Measurements from ENCODE around the gene GTF2A1.

The GTF2A1 gene

GRCh38 chr14:81222691-81223090, 1.9 kb upstream of the GTF2A1 start:
- H3K36me3 ChIP-seq (ENCODE audit: control insufficient read depth, insufficient read depth, low read length), result no peaks in the 10 kb centered on the region
- H3K27me3 ChIP-seq (ENCODE audit: control insufficient read depth, insufficient read depth, low read length), result no peaks in the 10 kb centered on the region
- no peak overlapping the region for H3K9ac ChIP-seq (ENCODE audit: low read length)
- H3K4me1 ChIP-seq (ENCODE audit: control insufficient read depth, insufficient read depth, low read length), result peaks cover 5% of the 10 kb centered on the region
- H3K27ac ChIP-seq (ENCODE audit: low read depth, low read length), result no peak overlapping the region
- no peak overlapping the region for H3K4me3 ChIP-seq (ENCODE audit: low read length)

GRCh38 chr14:81222126-81222525, 1.4 kb upstream of the GTF2A1 start:
- H3K36me3 ChIP-seq (ENCODE audit: control insufficient read depth, insufficient read depth, low read length), result no peaks in the 10 kb centered on the region
- no peak overlapping the region for H3K4me3 ChIP-seq (ENCODE audit: low read length)
- peaks cover 5% of the 10 kb centered on the region for H3K4me1 ChIP-seq (ENCODE audit: control insufficient read depth, insufficient read depth, low read length)
- no peaks in the 10 kb centered on the region for H3K27me3 ChIP-seq (ENCODE audit: control insufficient read depth, insufficient read depth, low read length)
- no peak overlapping the region for H3K9ac ChIP-seq (ENCODE audit: low read length)
- H3K27ac ChIP-seq (ENCODE audit: low read depth, low read length), result peak overlapping the region; percentile 99

GRCh38 chr14:81221579-81222102, 882 bp upstream of the GTF2A1 start:
- peak overlapping the region; percentile 95 for H3K4me3 ChIP-seq (ENCODE audit: low read length)
- no peaks in the 10 kb centered on the region for H3K36me3 ChIP-seq (ENCODE audit: control insufficient read depth, insufficient read depth, low read length)
- no peaks in the 10 kb centered on the region for H3K27me3 ChIP-seq (ENCODE audit: control insufficient read depth, insufficient read depth, low read length)
- no peak overlapping the region for H3K9ac ChIP-seq (ENCODE audit: low read length)
- H3K27ac ChIP-seq (ENCODE audit: low read depth, low read length), result peak overlapping the region; percentile 99
- peaks cover 5% of the 10 kb centered on the region for H3K4me1 ChIP-seq (ENCODE audit: control insufficient read depth, insufficient read depth, low read length)

GRCh38 chr14:81220580-81220829, 254 bp downstream of the GTF2A1 start:
- Histone ChIP-seq H3K36me3 (ENCODE audit: control insufficient read depth, insufficient read depth, low read length) (no peaks in the 10 kb centered on the region), H3K4me3 (ENCODE audit: low read length) (peak overlapping the region; percentile 85), H3K27me3 (ENCODE audit: control insufficient read depth, insufficient read depth, low read length) (no peaks in the 10 kb centered on the region), H3K27ac (ENCODE audit: low read depth, low read length) (peak overlapping the region; percentile 99), H3K9ac (ENCODE audit: low read length) (peak overlapping the region; percentile 59), H3K4me1 (ENCODE audit: control insufficient read depth, insufficient read depth, low read length) (peaks cover 5% of the 10 kb centered on the region)

- peak overlapping the region; percentile 85 for H3K9ac ChIP-seq (ENCODE audit: low read length)
- no peaks in the 10 kb centered on the region for H3K36me3 ChIP-seq (ENCODE audit: control insufficient read depth, insufficient read depth, low read length)
- H3K4me3 ChIP-seq (ENCODE audit: low read length), result peak overlapping the region; percentile 85
- no peaks in the 10 kb centered on the region for H3K27me3 ChIP-seq (ENCODE audit: control insufficient read depth, insufficient read depth, low read length)
- peak overlapping the region; percentile 99 for H3K27ac ChIP-seq (ENCODE audit: low read depth, low read length)
- peaks cover 5% of the 10 kb centered on the region for H3K4me1 ChIP-seq (ENCODE audit: control insufficient read depth, insufficient read depth, low read length)
These were observed 790 bp downstream of the GTF2A1 start for GRCh38 chr14:81219759-81220579.

GRCh38 chr14:81219210-81219758, 1.5 kb downstream of the GTF2A1 start:
- H3K36me3 ChIP-seq (ENCODE audit: control insufficient read depth, insufficient read depth, low read length), result no peaks in the 10 kb centered on the region
- H3K27ac ChIP-seq (ENCODE audit: low read depth, low read length), result peak overlapping the region; percentile 95
- peak overlapping the region; percentile 69 for H3K4me3 ChIP-seq (ENCODE audit: low read length)
- peaks cover 5% of the 10 kb centered on the region for H3K4me1 ChIP-seq (ENCODE audit: control insufficient read depth, insufficient read depth, low read length)
- no peaks in the 10 kb centered on the region for H3K27me3 ChIP-seq (ENCODE audit: control insufficient read depth, insufficient read depth, low read length)
- H3K9ac ChIP-seq (ENCODE audit: low read length), result peak overlapping the region; percentile 85

GRCh38 chr14:81211844-81212243, 8.9 kb downstream of the GTF2A1 start:
- H3K4me1 ChIP-seq (ENCODE audit: control insufficient read depth, insufficient read depth, low read length), result no peaks in the 10 kb centered on the region
- no peaks in the 10 kb centered on the region for H3K36me3 ChIP-seq (ENCODE audit: control insufficient read depth, insufficient read depth, low read length)
- no peak overlapping the region for H3K9ac ChIP-seq (ENCODE audit: low read length)
- no peaks in the 10 kb centered on the region for H3K27me3 ChIP-seq (ENCODE audit: control insufficient read depth, insufficient read depth, low read length)
- no peak overlapping the region for H3K27ac ChIP-seq (ENCODE audit: low read depth, low read length)
- H3K4me3 ChIP-seq (ENCODE audit: low read length), result no peak overlapping the region

- H3K27ac ChIP-seq (ENCODE audit: low read depth, low read length), result no peak overlapping the region
These were observed 11.5 kb downstream of the GTF2A1 start for GRCh38 chr14:81209167-81209836.

GRCh38 chr14:81208489-81208888, 12.3 kb downstream of the GTF2A1 start:
- Histone ChIP-seq H3K9ac (ENCODE audit: low read length) (no peak overlapping the region), H3K36me3 (ENCODE audit: control insufficient read depth, insufficient read depth, low read length) (peaks cover 2% of the 10 kb centered on the region), H3K4me1 (ENCODE audit: control insufficient read depth, insufficient read depth, low read length) (no peaks in the 10 kb centered on the region), H3K27ac (ENCODE audit: low read depth, low read length) (no peak overlapping the region), H3K4me3 (ENCODE audit: low read length) (no peak overlapping the region), H3K27me3 (ENCODE audit: control insufficient read depth, insufficient read depth, low read length) (no peaks in the 10 kb centered on the region)

More at GRCh38 chr14:81209167-81209836, 11.5 kb downstream of the GTF2A1 start:
- H3K4me3 ChIP-seq (ENCODE audit: low read length), result no peak overlapping the region
- no peaks in the 10 kb centered on the region for H3K4me1 ChIP-seq (ENCODE audit: control insufficient read depth, insufficient read depth, low read length)
- no peak overlapping the region for H3K9ac ChIP-seq (ENCODE audit: low read length)
- H3K36me3 ChIP-seq (ENCODE audit: control insufficient read depth, insufficient read depth, low read length), result peaks cover 2% of the 10 kb centered on the region
- no peaks in the 10 kb centered on the region for H3K27me3 ChIP-seq (ENCODE audit: control insufficient read depth, insufficient read depth, low read length)

GRCh38 chr14:81206115-81206514, 14.6 kb downstream of the GTF2A1 start:
- Histone ChIP-seq H3K4me3 (ENCODE audit: low read length) (no peak overlapping the region), H3K27me3 (ENCODE audit: control insufficient read depth, insufficient read depth, low read length) (no peaks in the 10 kb centered on the region), H3K9ac (ENCODE audit: low read length) (no peak overlapping the region), H3K4me1 (ENCODE audit: control insufficient read depth, insufficient read depth, low read length) (no peaks in the 10 kb centered on the region), H3K27ac (ENCODE audit: low read depth, low read length) (no peak overlapping the region), H3K36me3 (ENCODE audit: control insufficient read depth, insufficient read depth, low read length) (peaks cover 2% of the 10 kb centered on the region)

- no peak overlapping the region for H3K27ac ChIP-seq (ENCODE audit: low read depth, low read length)
- H3K4me3 ChIP-seq (ENCODE audit: low read length), result no peak overlapping the region
- no peaks in the 10 kb centered on the region for H3K27me3 ChIP-seq (ENCODE audit: control insufficient read depth, insufficient read depth, low read length)
- no peaks in the 10 kb centered on the region for H3K4me1 ChIP-seq (ENCODE audit: control insufficient read depth, insufficient read depth, low read length)
- peaks cover 2% of the 10 kb centered on the region for H3K36me3 ChIP-seq (ENCODE audit: control insufficient read depth, insufficient read depth, low read length)
- H3K9ac ChIP-seq (ENCODE audit: low read length), result no peak overlapping the region
These were observed 15.1 kb downstream of the GTF2A1 start for GRCh38 chr14:81205639-81206038.

GRCh38 chr14:81200054-81200453, 20.7 kb downstream of the GTF2A1 start:
- no peak overlapping the region for H3K4me3 ChIP-seq (ENCODE audit: low read length)
- H3K36me3 ChIP-seq (ENCODE audit: control insufficient read depth, insufficient read depth, low read length), result peaks cover 5% of the 10 kb centered on the region
- H3K27me3 ChIP-seq (ENCODE audit: control insufficient read depth, insufficient read depth, low read length), result no peaks in the 10 kb centered on the region
- H3K27ac ChIP-seq (ENCODE audit: low read depth, low read length), result no peak overlapping the region
- H3K9ac ChIP-seq (ENCODE audit: low read length), result no peak overlapping the region
- H3K4me1 ChIP-seq (ENCODE audit: control insufficient read depth, insufficient read depth, low read length), result no peaks in the 10 kb centered on the region
